Measurements from ENCODE around the gene GABRB1. TPM values are rescaled to one million over a fixed set of nuclear protein-coding genes. Genes with fewer than 3 reads are reported as not detected.
"Not testable (repeated sequence)": the region's sequence is repeated elsewhere in the genome, so short reads cannot be mapped to it uniquely, and the experiment has no call there.

The GABRB1 gene
- total RNA-seq, 2 experiments from 2014 or later, result not detected

DNA sequence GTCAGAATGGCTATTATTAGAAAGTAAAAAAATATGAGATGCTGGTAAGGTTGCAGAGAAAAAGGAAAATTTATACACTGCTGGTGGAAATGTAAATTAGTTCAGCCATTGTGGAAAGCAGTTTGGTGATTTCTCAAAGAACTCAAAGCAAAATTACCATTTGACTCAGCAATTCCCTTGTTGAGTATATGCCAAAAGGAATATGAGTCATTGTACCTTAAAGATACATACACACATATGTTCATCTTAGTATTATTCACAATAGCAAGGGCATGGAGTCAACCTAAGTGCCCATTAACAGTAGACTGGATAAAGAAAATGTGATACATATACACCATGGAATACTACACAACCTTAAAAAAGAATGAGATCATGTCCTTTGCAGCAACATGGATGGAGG, 284.0 kb downstream of the GABRB1 start:
- H3K4me3 Mint-ChIP-seq, result no peak overlapping the region
- no peaks in the 10 kb centered on the region for H3K4me1 Mint-ChIP-seq
- H3K9me3 Mint-ChIP-seq, result no peaks in the 10 kb centered on the region
- H3K36me3 Mint-ChIP-seq, result no peaks in the 10 kb centered on the region
- DNase-seq, result no peak
- H3K27ac Mint-ChIP-seq, result no peak overlapping the region
- H3K27me3 Mint-ChIP-seq, result peaks cover 6% of the 10 kb centered on the region

DNA sequence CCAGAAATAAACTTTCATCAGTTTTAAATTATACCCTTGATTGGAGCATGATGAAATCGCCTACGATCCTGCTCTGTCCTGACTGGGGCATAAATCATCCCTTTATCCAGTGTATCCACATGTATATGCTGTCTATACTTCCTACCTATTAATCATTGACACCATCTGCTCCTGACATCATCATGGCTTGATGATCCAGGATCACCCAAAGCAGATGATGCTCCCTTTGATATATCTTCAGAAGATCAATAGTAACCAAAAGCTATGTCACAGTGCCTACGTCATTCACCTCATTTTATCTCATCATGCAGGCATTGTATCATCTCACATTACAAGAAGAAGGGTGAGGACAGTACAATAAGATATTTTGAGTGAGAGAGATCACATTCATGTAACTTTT, 294.7 kb downstream of the GABRB1 start:
- Mint-ChIP-seq H3K4me3 (no peak overlapping the region), H3K4me1 (no peaks in the 10 kb centered on the region), H3K9me3 (peaks cover 1% of the 10 kb centered on the region), H3K27me3 (peaks cover 26% of the 10 kb centered on the region), H3K27ac (no peak overlapping the region), H3K36me3 (no peaks in the 10 kb centered on the region)
- no peak for DNase-seq

DNA sequence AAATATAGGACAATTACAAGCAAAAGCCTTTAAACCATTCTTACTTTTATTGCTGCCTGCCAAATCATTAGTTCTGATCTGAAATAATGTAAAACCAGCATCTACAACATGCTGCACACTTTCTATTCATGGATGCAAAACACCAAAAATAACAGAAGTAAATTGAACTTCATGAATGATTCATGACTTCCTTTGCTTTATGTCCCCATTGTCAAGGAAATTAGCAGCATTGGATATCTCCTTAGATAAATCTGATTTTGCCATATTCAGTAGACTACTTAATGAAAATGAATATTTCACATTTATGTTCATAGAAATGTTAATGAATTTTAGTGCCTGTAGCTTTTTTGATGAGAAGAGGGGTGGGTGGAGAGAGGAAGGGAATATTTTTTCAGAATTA, 299.5 kb downstream of the GABRB1 start:
- H3K4me1 Mint-ChIP-seq, result no peaks in the 10 kb centered on the region
- no peak overlapping the region for H3K27ac Mint-ChIP-seq
- H3K36me3 Mint-ChIP-seq, result no peaks in the 10 kb centered on the region
- H3K4me3 Mint-ChIP-seq, result no peak overlapping the region
- peaks cover 1% of the 10 kb centered on the region for H3K9me3 Mint-ChIP-seq
- peaks cover 18% of the 10 kb centered on the region for H3K27me3 Mint-ChIP-seq
- DNase-seq, result no peak

DNA sequence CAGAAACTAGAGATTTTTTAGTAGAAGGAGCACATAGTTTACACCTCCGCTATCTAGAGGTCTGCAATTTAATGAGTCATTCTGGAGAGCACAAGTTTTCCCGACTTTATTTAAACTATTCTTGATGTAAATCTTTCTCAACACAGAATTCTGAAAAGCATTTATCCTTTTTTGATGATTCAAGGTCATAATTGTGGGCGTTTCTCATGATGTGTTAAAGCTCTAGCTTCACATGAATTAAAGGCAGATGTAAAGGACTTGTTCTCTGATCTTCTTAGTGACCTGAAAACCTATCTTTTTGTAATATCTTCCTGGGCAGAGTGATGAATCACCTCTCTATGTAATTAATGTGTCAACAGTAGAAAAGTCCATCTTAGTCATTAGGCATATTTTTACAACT, 303.3 kb downstream of the GABRB1 start:
- H3K4me3 Mint-ChIP-seq, result no peak overlapping the region
- no peaks in the 10 kb centered on the region for H3K4me1 Mint-ChIP-seq
- H3K27ac Mint-ChIP-seq, result no peak overlapping the region
- DNase-seq, result no peak
- no peaks in the 10 kb centered on the region for H3K36me3 Mint-ChIP-seq
- H3K27me3 Mint-ChIP-seq, result peaks cover 15% of the 10 kb centered on the region
- no peaks in the 10 kb centered on the region for H3K9me3 Mint-ChIP-seq

DNA sequence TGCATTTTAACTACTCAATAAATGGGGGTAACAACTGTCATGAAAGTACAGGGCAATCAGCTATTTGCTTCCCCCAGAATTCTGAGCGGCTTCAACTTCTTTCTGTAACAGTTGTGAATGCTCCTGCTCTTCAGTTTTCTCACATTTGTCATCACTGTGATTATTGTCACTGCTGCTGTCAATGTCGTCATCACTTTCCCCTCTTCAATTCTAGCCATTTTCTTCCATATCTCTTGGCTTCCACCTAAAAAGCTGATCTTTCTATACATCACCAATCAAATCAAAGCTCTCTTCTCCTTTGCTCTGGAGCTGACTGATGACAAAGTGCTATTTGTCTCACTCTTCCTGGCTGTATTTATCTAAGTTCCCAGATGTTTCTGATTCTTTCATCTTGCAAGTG, 306.5 kb downstream of the GABRB1 start:
- no peak overlapping the region for H3K4me3 Mint-ChIP-seq
- no peak overlapping the region for H3K27ac Mint-ChIP-seq
- H3K27me3 Mint-ChIP-seq, result peaks cover 8% of the 10 kb centered on the region
- H3K36me3 Mint-ChIP-seq, result no peaks in the 10 kb centered on the region
- H3K4me1 Mint-ChIP-seq, result no peaks in the 10 kb centered on the region
- no peak for DNase-seq
- no peaks in the 10 kb centered on the region for H3K9me3 Mint-ChIP-seq

DNA sequence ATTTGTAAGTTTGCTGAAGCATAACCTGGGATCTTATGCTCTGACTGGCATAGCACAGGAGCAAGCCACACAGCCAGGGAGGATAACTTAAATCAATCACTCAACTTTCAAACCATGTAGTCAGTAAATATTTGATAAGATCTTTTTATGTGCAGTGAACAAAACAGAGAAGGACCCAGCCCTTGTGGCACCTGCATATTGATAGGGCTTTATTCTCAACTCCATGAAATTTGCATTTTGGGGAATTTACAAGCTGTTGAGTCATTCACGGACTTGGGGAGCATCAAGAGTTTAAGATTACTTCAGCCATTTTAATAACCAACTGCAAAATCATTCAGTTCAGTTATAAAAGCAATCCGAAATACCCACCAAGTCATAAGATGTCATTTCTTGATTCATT, 309.5 kb downstream of the GABRB1 start:
- H3K4me1 Mint-ChIP-seq, result no peaks in the 10 kb centered on the region
- no peaks in the 10 kb centered on the region for H3K36me3 Mint-ChIP-seq
- no peak overlapping the region for H3K27ac Mint-ChIP-seq
- H3K27me3 Mint-ChIP-seq, result peaks cover 8% of the 10 kb centered on the region
- DNase-seq, result no peak
- H3K9me3 Mint-ChIP-seq, result no peaks in the 10 kb centered on the region
- no peak overlapping the region for H3K4me3 Mint-ChIP-seq

DNA sequence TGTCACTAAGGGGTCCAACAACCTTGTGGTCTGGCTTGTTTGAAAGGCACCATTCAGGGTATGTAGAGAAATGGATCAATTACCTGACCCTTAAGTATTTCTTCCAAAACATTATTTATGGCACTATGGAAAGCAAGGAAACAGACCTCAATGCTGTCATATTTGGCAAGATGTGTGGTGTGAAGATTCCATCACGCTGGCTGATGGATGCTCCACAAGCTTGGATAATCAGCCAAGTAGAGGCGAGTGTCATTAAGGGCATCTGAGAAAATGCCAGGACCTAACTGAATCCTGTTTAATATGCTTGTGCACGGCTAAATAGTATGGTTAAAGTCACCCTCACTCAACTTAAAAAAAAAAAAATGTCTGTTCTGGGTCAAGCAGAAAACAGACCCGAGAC, 311.4 kb downstream of the GABRB1 start:
- no peaks in the 10 kb centered on the region for H3K9me3 Mint-ChIP-seq
- H3K27me3 Mint-ChIP-seq, result peaks cover 4% of the 10 kb centered on the region
- no peak for DNase-seq
- H3K4me1 Mint-ChIP-seq, result no peaks in the 10 kb centered on the region
- no peak overlapping the region for H3K4me3 Mint-ChIP-seq
- no peaks in the 10 kb centered on the region for H3K36me3 Mint-ChIP-seq
- no peak overlapping the region for H3K27ac Mint-ChIP-seq

DNA sequence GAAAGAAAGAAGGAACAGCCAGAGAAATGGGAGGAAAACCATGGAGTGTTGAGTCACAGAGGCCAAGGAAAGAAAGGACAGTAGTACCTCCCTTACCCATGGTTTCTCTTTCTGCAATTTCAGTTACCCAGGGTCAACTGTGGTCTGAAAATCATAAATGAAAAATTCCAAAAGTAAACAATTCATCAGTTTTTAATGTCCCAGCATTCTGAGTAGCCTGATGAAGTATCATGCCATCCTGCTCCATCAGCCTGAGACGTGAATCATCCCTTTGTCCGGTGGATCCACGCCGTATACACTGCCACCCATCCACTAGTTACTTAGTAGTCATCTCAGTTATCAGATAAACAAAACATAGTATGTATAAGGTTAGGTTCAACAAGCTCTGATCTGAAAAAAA, 318.0 kb downstream of the GABRB1 start:
- no peak for DNase-seq
- no peak overlapping the region for H3K4me3 Mint-ChIP-seq
- no peak overlapping the region for H3K27ac Mint-ChIP-seq
- no peaks in the 10 kb centered on the region for H3K4me1 Mint-ChIP-seq
- H3K9me3 Mint-ChIP-seq, result no peaks in the 10 kb centered on the region
- peaks cover 7% of the 10 kb centered on the region for H3K27me3 Mint-ChIP-seq
- H3K36me3 Mint-ChIP-seq, result no peaks in the 10 kb centered on the region

DNA sequence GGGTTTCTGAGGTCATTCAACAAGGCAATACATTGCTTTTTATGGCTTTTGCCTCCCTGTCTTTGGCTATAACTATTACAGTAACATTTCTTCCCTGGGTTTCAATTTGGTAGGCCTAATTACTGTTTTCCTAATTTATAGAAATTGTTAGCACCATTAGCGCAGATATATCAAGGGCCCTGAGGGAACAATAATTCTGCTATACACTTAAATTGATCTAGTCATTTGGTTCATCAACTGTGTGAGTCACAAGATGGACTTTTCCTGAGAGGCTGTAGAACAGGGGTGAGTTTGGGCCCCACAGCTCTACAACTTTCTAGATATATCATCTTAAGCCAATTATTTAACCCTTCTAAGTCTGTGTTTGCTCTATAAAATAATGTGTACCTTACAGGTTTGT, 324.2 kb downstream of the GABRB1 start:
- no peak overlapping the region for H3K4me3 Mint-ChIP-seq
- peaks cover 9% of the 10 kb centered on the region for H3K27me3 Mint-ChIP-seq
- no peak overlapping the region for H3K27ac Mint-ChIP-seq
- no peaks in the 10 kb centered on the region for H3K36me3 Mint-ChIP-seq
- DNase-seq, result no peak
- H3K4me1 Mint-ChIP-seq, result no peaks in the 10 kb centered on the region
- H3K9me3 Mint-ChIP-seq, result no peaks in the 10 kb centered on the region

DNA sequence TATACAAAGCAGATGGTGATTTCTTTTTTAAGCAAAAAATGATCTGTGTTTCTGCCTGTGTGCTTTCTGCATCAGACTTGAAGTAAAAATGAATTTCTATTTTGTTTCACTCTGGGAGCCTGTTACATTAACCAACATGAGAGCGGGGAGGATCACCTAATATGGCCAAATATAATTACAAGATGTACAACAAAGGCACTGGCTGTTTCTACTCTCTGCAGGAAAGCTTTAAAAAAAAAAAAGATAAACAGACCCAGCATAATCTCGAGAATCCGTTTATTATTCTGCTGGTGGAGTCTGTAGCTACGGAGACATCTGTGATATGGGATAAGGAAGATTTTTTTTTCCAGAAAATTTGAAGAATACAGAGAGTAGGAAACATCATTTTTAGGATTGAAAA, 328.5 kb downstream of the GABRB1 start:
- Mint-ChIP-seq H3K4me1 (no peaks in the 10 kb centered on the region), H3K36me3 (no peaks in the 10 kb centered on the region), H3K4me3 (no peak overlapping the region), H3K9me3 (no peaks in the 10 kb centered on the region), H3K27me3 (peaks cover 19% of the 10 kb centered on the region), H3K27ac (no peak overlapping the region)
- no peak for DNase-seq

DNA sequence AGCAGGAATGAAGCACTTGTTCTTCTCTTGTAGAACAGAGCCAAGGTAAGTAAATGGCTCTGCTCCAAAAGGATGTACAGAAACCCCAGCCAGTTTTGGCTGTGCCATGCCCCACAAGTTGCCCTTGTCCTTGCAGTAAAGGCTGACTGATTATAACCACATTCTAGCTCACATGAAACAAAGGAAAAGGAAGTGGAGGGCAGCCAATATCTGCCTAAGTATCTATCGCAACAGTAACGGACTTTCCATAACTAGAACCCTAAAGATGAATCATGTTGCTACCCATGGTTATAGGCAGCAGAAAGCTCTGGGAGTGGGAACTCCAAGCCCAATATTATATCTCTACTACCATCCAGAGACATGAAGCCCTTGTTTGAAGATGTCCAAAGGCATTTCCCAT, 336.4 kb downstream of the GABRB1 start:
- Mint-ChIP-seq H3K4me1 (no peaks in the 10 kb centered on the region), H3K27me3 (peaks cover 14% of the 10 kb centered on the region), H3K27ac (no peak overlapping the region), H3K9me3 (no peaks in the 10 kb centered on the region), H3K4me3 (no peak overlapping the region), H3K36me3 (no peaks in the 10 kb centered on the region)
- DNase-seq, result no peak

DNA sequence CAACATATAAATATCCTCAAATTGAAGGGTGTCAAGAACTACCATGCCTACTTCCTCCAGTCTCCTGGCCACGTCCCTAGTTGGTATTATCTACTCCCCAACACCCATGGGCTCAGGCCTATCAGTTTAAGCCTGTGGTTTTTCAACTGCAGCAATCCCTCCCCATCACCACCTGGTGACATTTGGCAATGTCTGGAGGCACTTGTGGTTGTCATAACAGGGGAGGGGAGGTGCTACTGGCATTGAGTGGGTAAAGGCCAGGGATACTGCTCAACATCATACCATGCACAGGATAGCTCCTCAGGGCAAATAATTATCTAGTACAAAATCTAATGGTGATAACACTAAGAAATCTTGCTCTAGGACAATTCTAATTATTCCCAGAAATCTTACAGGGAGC, 336.8 kb downstream of the GABRB1 start:
- H3K9me3 Mint-ChIP-seq, result no peaks in the 10 kb centered on the region
- H3K27me3 Mint-ChIP-seq, result peaks cover 14% of the 10 kb centered on the region
- no peak for DNase-seq
- H3K27ac Mint-ChIP-seq, result no peak overlapping the region
- H3K4me1 Mint-ChIP-seq, result no peaks in the 10 kb centered on the region
- no peak overlapping the region for H3K4me3 Mint-ChIP-seq
- H3K36me3 Mint-ChIP-seq, result no peaks in the 10 kb centered on the region

DNA sequence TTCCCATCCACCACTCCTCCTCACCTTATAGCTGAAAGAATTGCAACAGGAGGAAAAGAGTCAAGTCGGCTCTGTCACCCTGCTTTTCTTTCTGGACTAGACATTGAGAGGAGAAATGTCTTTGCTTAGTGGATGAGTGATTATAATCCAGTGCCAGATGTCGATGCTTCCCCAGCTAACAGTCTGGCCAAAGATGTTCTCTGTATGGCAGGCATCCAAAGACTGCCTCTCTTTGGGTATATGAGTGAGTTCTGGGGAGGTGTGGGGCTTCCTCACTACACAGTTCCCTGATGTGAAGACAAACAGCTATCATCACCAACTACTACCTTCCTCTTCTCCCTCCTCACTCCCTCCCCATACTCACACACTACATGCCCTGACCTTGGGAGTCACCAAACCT, 341.2 kb downstream of the GABRB1 start:
- H3K4me3 Mint-ChIP-seq, result no peak overlapping the region
- no peak for DNase-seq
- H3K4me1 Mint-ChIP-seq, result no peaks in the 10 kb centered on the region
- no peaks in the 10 kb centered on the region for H3K36me3 Mint-ChIP-seq
- H3K27me3 Mint-ChIP-seq, result peaks cover 10% of the 10 kb centered on the region
- no peak overlapping the region for H3K27ac Mint-ChIP-seq
- no peaks in the 10 kb centered on the region for H3K9me3 Mint-ChIP-seq

DNA sequence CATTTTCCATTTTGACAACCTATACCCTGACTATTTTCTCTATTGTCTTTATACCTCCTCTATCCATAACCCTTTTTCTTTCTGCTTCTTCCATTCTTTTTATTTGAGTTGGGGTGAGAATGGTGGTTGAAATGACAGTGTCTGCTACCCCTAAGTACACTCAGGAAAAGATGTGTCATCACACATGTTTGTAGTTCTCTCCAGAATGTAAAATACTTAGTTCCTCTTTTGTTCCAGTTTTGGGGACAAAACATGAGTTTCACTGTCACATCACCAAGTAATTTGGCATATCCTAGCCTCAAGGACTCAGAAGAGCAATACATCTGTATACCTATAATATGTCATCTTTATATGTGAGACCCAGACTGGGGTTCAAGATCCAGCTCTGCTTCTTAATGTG, 341.8 kb downstream of the GABRB1 start:
- H3K27me3 Mint-ChIP-seq, result peaks cover 10% of the 10 kb centered on the region
- no peak overlapping the region for H3K27ac Mint-ChIP-seq
- no peak for DNase-seq
- H3K4me3 Mint-ChIP-seq, result no peak overlapping the region
- no peaks in the 10 kb centered on the region for H3K4me1 Mint-ChIP-seq
- no peaks in the 10 kb centered on the region for H3K36me3 Mint-ChIP-seq
- H3K9me3 Mint-ChIP-seq, result no peaks in the 10 kb centered on the region

DNA sequence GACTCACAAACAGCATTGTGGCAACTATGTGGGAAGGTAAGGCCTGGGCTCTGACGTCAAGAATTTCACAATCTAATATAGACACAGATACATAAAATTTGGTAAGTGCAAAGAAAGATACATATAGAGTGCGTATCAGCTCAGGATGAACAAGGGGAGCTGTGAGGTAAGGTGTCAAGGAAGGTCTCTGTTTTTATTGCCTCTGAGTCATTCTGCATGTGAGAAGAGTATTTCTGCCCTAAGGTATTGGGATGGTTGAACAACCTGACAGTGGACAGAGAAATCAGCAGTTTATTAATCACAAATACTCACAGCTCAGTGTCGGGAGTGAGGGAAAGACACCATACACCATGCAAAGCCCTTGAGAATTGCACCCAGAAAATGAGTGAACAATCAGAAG, 342.3 kb downstream of the GABRB1 start:
- no peaks in the 10 kb centered on the region for H3K9me3 Mint-ChIP-seq
- no peaks in the 10 kb centered on the region for H3K36me3 Mint-ChIP-seq
- H3K27me3 Mint-ChIP-seq, result peaks cover 10% of the 10 kb centered on the region
- no peak for DNase-seq
- no peak overlapping the region for H3K4me3 Mint-ChIP-seq
- no peak overlapping the region for H3K27ac Mint-ChIP-seq
- H3K4me1 Mint-ChIP-seq, result no peaks in the 10 kb centered on the region

DNA sequence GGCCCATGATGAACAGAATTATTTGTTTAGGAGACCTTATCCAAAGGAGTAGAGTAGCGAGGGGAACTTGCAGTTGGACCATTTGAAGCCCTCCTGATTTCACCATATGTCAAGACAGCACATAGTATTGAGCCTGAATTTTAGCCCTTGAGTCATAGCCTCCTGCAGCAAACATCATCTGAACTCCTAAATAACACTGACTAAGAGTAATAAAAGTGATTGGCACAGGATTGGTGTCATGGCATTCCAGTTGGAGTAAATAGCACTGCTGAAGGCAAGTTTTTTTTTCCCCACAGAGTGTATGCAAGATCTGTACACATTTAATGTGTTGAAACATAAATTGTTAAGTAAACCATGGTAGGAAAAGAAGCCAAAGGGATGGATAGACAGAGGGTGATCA, 343.1 kb downstream of the GABRB1 start:
- Mint-ChIP-seq H3K27me3 (peaks cover 10% of the 10 kb centered on the region), H3K9me3 (no peaks in the 10 kb centered on the region), H3K4me1 (no peaks in the 10 kb centered on the region), H3K36me3 (no peaks in the 10 kb centered on the region), H3K4me3 (no peak overlapping the region), H3K27ac (no peak overlapping the region)
- DNase-seq, result no peak

DNA sequence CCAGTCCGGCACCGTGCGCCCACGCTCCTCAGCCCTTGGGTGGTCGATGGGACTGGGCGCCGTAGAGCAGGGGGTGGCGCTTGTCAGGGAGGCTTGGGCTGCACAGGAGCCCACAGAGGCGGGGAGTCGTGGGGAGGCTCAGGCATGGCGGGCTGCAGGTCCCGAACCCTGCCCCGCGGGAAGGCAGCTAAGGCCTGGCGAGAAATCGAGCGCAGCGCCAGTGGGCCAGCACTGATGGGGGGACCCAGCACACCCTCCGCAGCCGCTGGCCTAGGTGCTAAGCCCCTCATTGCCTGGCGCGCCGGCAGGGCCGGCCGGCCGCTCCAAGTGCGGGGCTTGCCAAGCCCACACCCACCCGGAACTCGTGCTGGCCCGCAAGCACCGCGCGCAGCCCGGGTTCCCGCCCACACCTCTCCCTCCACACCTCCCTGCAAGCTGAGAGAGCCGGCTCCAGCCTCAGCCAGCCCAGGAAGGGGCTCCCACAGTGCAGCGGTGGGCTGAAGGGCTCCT, 346.7 kb downstream of the GABRB1 start:
- H3K4me1 Mint-ChIP-seq, H3K4me3 Mint-ChIP-seq, H3K9me3 Mint-ChIP-seq, H3K27me3 Mint-ChIP-seq, H3K36me3 Mint-ChIP-seq, H3K27ac Mint-ChIP-seq, DNase-seq: not testable (repeated sequence)

All from activated naive CD8-positive, alpha-beta T cell treated with anti-CD3 and anti-CD28 coated beads for 36 hours (primary cell).